HG02885 (cell line): ENCODE results near the gene UBASH3A.
A peak's percentile ranks its signal among the peaks of the same experiment; 100 is the strongest.

Experiments
- ATAC-seq: cut with Tn5 transposase; IDR thresholded peaks from one replicate; pipeline ENCODE4 v1.9.1; 2021; ENCODE audit warnings: mild to moderate bottlenecking; ENCODE audit not compliant: unreplicated experiment, poor library complexity

Gene UBASH3A

DNA sequence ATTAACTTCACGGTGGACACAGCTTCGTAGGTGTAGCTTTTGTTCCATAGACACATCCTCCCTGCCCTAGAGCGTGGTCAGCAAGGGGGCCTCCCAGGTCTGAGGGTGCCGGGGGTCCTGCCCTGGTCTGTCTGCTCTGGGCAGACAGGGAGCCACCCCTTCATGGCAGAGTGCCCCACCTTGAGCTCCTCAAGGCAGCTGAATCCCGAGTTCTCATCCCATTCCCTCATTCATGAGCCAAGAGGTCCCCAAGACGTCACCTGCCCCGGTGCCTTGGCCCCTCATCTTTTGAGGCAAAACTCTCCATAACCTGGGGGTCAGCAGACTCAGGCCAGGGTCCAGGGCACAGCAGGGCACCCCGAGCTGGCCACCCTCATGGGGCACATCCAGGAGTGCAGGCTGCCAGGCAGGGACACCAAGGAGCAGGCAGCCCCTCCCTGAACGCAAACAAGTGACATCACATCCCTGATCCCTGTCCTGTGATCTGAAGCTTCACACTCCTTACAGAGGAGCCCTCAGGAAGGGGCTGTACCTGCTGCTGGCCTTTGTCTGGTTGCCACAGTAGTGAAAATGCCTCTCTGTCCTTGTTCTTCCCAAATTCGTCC is 23.3 kb downstream of the UBASH3A start:
- ATAC-seq: no peak

DNA sequence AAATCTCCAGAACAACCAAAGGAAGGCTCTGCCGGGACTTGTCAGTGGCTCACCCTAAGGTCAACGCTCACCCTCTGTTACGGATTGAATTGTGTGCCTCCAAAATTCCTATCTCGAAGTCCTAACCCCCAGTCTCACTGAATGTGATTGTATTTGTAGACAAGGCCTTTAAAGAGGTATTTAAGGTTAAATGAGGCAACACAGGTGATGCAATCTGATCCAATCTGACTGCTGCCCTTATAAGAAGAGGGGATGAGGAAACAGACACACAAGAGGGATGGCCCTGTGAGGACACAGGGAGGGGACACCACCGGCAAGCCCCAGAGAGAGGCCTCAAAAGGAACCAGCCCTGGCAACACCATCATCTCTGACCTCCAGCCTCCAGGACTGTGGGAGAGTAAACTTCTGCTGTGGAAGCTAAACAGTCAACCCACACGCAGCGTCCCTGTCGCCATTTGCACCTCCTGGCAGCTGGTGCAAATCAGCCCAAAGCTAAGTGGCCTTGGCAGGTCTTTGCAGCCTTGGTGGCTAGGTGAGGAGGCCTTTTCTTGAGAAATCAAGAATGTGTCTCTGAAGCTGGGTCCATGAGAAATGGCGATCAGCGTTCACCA is 24.2 kb downstream of the UBASH3A start:
- no peak for ATAC-seq

DNA sequence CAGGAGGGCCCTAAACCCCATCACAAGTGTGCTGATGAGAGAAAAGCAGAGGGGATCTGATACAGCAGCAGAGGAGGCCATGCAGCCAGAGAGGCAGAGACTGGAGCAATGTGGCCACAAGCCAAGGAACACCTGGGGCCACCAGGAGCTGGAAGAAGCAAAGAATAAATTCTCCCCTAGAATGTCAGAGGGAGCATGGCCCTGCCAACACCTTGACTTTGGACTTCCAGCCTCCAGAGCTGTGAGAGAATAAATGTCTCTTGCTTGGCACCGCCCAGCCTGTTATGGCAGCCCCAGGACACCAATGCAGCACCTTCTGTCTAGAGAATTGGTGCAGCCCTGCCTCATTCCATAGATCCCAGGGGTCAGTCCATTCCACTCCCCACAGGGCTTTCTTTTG is 25.3 kb downstream of the UBASH3A start:
- ATAC-seq: no peak

DNA sequence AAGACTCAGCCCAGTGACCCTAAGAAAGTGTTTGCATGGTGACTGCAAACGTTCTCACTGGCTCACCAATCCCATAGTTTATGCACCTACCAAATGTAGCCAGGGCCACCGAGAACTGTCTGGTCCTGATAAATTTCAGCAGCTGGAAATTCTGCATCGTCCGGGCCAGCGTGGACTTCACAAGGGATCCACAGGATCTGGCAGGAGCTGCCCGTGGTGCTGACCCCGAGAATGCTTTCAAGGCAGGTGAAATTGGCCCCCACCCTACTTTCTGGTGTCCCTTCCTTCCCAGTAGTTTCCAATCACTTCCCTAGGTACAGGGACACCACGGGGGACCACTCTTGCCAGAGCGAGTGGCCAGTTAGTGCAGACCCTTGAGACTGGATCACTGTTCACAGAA is 26.2 kb downstream of the UBASH3A start:
- ATAC-seq: no peak

DNA sequence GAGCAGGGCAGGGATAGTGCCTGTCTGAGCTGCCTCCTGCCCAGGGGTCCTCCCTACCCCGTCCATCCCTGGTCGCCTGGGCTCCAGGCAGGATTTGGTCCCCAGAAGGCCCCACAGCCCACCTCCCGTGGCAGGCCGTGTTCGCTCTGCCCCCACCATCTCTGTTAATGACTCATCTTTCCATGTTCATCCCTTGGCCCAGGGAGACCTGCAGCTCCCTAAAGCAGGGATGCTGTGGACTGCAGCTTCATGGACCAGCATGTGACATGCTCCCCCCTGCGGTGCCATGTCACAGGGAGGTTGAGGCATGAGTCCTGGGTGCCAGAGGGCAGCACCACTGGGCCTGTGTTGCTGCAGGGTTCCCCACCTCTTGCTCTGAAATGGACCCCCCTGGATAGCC is 26.8 kb downstream of the UBASH3A start:
- ATAC-seq: no peak

DNA sequence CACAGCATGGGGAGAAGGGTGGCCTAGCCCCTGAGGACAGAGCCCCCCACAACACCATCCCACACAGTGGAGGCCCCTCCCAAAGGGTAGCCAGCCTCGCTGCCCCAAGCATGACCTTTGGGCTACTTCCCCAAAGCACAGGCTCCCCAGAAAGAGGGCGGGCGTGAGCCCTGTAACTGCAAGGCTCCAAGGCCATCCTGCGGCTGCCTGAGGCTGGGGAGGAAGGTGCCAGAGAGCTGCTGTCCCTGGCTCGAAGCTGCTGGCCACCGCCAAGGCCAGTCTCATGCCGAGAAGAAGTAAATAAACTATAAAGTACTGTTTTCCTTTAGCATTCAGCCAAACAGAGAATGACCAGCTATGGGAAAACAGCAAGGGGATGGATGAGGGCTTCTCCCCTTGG is 27.5 kb downstream of the UBASH3A start:
- no peak for ATAC-seq

DNA sequence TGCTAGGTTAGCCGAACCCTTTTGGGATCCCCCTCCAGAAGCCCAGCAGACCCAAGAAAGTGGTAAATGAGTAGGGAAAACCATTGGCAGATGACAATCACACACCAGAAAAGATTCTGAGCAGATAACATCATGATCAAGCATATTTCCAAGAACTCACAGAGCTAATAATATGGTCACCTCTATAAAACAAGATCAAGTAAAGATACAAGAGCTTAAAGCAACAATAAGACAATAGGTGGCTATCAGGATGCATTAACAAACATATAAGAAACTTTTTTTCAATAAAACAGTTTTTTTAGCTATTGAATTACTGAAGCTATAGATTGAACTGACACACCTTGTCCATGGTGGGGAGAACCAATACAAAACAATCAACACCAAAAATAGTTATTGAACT is 29.0 kb downstream of the UBASH3A start:
- ATAC-seq: no peak

DNA sequence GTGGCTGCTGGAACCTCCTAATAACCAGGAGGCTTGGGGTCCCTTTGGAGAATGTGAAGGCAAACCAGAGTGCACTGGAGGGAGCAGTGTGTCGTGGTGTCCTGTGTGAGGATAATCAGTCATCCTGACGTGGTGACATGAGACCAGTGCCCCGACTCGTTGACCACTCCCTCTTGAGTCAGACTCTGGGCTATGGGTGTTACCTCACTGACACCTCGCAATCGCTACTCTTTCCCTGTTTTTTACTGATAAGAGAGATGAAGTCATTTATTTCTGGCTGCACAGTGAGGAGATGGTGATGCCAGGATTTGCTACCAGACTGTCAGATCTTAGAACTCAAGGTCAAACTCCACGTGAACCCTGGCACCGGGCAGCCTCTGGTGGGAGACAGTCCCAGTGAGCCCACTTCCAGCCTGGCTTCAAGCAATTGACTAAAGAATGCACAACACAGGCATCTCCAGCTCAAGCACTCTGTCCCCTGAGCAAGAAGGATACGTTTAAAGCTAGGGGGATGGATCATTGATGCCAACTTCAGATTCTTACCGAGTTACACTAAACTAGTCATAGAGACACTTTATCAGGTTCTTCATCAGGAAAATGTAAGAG is 30.3 kb downstream of the UBASH3A start:
- ATAC-seq: no peak

DNA sequence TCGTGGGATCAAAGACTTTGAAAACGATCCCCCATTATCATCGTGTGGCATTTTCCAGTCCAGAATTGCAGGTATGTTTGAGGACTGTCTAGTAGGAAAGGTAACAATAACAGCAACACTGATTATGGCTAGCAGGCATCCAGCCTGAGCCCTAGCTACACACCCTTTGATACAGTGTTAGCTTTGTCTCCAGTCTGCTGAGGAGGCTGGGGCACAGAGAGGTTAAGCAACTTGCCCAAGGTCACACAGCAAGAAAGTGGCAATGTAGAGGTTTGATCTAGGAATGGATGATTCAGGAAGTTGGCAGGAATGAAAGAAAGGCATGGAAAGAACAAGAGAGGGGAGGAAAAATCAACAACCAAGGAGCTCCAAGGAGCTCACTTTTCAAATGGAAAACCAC is 31.2 kb downstream of the UBASH3A start:
- no peak for ATAC-seq

DNA sequence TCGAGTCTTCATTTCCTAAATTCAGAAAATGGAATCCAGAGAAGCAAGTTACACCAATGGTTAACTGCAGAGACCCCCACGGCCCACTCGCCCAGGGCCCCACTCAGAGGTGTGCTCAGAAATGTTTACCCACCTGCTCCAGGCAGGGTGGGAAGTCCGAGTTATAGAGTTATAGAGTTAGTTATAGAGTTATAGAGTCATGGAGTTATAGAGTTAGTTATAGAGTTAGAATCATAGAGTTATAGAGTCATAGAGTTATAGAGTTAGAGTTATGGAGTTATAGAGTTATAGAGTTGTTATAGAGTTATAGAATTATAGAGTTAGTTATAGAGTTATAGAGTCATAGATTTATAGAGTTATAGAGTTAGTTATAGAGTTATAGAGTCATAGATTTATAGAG is 31.7 kb downstream of the UBASH3A start:
- ATAC-seq: no peak

DNA sequence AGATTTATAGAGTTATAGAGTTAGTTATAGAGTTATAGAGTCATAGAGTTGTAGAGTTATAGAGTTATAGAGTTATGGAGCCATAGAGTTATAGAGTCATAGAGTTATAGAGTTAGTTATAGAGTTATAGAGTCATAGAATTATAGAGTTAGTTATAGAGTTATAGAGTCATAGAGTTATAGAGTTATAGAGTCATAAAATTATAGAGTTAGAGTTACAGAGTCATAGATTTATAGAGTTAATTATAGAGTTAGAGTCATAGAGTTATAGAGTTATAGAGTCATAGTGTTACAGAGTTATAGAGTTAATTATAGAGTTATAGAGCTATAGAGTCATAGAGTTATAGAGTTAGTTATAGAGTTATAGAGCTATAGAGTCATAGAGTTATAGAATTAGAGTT is 32.1 kb downstream of the UBASH3A start:
- no peak for ATAC-seq

DNA sequence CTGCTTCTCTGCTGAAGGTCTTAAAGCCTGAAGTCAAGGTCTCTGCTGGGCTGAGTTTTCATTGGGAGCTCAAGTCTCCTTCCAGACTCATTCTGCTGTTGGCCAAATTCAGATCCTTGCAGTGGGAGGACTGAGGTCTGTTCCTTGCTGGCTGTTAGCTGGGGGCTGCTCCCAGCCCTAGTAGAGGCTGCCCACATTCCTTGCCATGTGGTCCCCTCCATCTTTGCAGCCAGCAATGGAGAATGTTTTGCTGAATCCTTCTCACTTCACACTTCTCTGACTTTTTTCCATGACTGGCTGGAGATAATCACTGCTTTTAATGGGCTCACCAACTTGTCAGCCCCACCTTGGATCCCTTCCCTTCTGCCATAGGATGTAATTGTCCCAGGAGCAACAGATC is 33.2 kb downstream of the UBASH3A start:
- ATAC-seq: no peak

DNA sequence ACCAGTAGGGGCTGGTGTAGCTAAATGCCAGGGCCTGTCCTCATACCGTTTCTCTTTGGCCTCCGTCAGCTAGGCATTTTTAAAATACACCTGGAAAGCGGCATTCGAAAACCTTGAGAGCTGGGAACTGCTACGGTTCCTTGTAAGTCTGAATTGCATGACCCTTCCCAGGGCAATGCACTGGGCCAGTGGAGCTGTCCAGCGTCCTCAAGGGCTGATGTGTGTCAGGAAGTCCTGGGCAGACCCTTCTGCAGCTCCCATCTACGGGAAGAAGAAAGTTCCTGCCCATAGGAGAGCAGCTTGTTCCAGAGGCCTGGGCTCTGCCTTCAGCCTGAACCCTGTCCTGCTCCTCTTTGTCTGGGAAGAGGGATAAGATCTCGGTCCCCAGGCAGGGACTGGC is 34.1 kb downstream of the UBASH3A start:
- no peak for ATAC-seq

DNA sequence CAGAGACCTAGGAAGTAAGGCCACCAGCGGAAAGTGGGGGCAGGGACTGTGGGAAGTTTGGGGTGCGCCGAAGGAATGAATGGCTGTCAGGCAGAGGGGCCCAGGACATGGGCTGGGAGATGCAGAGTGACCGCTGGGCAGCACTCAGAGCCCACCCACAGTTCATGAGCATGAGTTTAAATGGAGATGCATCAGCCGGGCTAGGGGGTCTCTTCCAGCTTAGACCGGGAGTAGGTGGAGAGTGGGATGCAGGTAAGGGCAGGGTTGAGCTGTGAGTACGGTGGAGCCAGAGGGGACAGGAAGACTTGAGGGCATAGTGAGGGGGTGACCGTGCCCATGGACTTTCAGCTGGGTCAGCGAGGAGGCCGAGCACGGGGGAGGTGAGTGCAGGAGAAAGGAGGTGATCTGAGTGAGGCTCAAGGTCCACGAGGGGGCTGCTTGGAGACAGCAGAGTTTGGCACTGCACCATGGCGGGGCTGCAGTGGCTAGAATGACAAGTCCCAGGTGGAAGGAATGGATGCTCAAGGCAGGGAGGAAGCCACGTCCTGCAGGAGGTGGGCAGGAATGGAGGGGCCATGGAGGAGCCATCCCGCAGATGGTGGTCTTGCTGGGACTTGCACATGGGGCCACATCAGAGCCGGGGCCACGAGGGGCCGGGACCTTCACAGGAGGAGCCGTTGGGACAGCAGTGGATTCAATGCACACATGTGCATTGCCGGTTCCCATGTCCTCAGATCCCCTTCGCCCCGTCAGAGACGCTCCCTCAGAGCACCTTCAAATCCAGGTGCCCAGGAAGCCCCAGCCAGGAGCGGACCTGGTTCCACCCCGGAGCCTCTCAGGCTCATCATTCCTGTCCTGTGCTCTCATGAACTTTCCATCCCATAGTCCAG is 34.9 kb downstream of the UBASH3A start:
- no peak for ATAC-seq

DNA sequence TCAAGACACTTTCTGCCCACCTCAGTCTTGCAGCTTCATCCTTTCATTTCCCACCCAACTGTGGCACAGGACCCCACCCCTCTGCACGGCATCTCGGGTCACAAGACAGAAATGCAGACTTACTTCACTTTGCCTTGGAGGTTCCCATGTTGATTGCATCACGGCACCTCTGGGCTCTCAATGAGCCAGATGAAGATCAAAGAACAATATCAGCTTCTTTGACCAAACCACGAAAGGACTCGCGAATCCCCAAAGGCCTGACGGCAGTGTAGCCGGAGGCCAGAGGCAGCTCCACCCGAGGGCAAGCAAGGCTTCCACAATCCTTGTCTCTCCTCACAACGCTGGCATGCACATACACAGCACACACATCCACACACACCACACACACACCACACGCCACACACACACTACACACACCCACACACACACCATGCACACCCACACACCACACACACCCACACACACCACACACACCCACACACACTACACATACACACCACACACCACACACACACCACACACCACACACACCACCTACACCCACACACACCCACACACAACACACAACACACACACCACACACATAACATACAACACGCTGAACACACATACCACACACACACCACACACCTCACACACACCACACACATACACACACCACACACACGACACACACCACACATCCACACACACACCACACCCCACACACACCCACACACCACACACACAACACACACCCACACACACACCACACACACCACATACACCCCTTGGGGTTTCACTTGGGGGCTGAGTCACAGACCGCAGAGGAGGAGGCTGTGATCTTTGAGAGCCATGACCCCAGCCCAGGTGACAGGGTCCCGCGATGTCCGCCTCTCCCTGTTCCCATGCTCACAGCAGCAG is 35.8 kb downstream of the UBASH3A start:
- no peak for ATAC-seq

DNA sequence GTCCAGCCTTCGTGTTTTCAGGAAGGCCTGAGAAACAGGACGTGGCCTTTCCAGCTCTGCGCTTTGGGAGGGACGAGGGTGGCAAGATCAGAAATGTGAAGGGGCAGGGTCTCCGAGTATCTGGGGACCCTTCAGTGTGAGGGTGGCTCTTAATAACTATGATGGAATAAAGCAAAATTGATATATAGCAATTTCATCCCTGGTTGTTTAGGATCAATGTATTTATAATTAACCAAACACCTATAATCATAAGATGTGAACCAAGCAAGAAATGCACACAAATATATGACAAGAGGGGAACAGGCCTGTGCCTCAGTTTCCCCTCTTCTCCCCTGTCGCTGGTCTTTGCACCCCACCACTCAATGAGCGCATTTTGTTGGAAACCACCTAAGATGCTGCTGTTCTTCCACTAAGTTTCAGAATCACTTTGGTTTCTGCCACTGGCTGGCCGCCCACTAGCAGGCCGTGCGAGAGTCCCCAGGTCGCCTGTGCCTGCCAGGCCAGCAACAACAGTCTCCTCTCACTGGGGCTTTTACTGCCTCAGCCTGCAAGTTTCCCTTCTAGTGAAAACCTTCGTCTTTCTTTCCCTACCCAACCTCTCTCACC is 36.6 kb downstream of the UBASH3A start:
- peak; percentile 76 for ATAC-seq

DNA sequence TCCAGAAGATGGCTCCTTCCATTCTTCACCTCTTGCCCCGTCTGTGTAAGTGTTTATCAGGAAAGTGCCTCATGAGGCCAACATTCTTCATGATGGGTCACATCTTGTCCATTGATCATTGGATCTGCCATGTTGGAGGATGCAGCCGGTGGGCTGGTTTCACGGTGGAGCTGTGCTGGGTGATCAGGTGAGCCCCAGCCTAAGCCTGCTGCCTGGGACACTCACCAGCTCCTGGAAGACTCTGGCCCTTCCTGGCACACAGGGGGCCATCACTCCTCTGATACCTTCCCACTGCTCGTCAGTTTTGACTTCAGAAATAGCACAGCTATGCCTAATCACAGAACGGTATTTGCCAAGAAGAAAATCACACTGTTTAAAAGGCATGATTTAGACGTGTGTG is 38.3 kb downstream of the UBASH3A start:
- ATAC-seq: no peak

DNA sequence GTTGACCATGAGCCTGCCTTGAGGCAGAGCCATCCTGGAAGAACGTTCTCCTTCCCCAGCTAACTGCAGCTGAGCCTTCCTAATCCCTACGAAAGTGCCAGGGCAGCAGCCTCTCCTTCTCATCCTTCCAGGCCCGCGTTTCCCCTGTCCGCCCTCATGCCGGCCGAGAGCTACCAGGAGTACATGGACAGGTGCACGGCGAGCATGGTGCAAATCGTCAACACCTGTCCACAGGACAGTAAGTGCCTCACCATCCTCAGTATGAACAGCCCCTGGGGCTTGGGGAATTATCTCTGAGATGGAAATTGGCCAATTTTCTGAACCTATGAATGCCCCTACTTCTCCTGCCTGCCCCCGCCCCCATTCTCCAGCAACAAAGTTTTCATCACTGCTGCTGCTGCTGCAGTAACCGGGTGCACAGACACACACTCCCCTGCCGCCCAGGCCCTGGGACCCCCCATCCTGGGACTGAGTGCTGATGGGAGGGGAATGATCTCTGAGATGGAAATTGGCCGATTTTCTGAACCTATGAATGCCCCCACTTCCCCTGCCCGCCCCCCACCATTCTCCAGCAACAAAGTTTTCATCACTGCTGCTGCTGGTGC is 39.6 kb downstream of the UBASH3A start:
- ATAC-seq: no peak
